Liver (tissue), 9 donors: Measurements from ENCODE around the gene SLC25A33. TPM values are rescaled to one million over a fixed set of nuclear protein-coding genes. Genes with fewer than 3 reads are reported as not detected.
A peak's percentile ranks its signal among the peaks of the same experiment; 100 is the strongest.

Source experiments
- DNase-seq: peaks from one replicate; pipeline ENCODE4 v3.0.0-alpha.2; 2017; ENCODE audit warnings: low spot score
- H3K27ac ChIP-seq, 2 donors: one replicate each; pipeline ENCODE4 v1.7.0; 2013; ENCODE audit warnings: inconsistent platforms in 2 of 2, low read length in 2 of 2, control low read depth in 1 of 2, low read depth in 1 of 2, mild to moderate bottlenecking in 1 of 2
- H3K27me3 ChIP-seq, 4 donors: one replicate each; pipeline versions ENCODE4 v1.6.1 to v1.7.0; 2013; ENCODE audit warnings: low read length in 3 of 4, inconsistent platforms in 1 of 4, mild to moderate bottlenecking in 1 of 4, moderate library complexity in 1 of 4; ENCODE audit not compliant: control insufficient read depth in 4 of 4, insufficient read depth in 4 of 4
- H3K36me3 ChIP-seq, 4 donors: one replicate each; pipeline versions ENCODE4 v1.6.1 to v1.7.0; 2013; ENCODE audit warnings: low read length in 3 of 4, mild to moderate bottlenecking in 3 of 4, low read depth in 1 of 4, moderate library complexity in 1 of 4; ENCODE audit not compliant: control insufficient read depth in 4 of 4, insufficient read depth in 3 of 4
- H3K4me1 ChIP-seq, 4 donors: one replicate each; pipeline versions ENCODE4 v1.6.1 to v1.7.0; 2013; ENCODE audit warnings: low read length in 3 of 4, mild to moderate bottlenecking in 3 of 4, moderate library complexity in 1 of 4; ENCODE audit not compliant: control insufficient read depth in 4 of 4, insufficient read depth in 4 of 4
- H3K4me3 ChIP-seq, 3 donors: one replicate each; pipeline versions ENCODE4 v1.6.1 to v1.7.0; 2013; ENCODE audit warnings: low read length in 3 of 3, control low read depth in 1 of 3, low read depth in 1 of 3, mild to moderate bottlenecking in 1 of 3
- H3K9ac ChIP-seq, 2 donors: one replicate each; pipeline ENCODE4 v1.7.0; 2013; ENCODE audit warnings: low read length in 2 of 2, mild to moderate bottlenecking in 2 of 2, moderate library complexity in 2 of 2, control low read depth in 1 of 2, low read depth in 1 of 2
- H3K9me3 ChIP-seq, 4 donors: one replicate each; pipeline versions ENCODE4 v1.6.1 to v1.7.0; 2013; ENCODE audit warnings: low read length in 3 of 4; ENCODE audit not compliant: control insufficient read depth in 4 of 4
- EGR1 ChIP-seq, 2 donors: IDR thresholded peaks; 2 replicates each; pipeline ENCODE4 v1.6.1; 2016 to 2018; ENCODE audit warnings: antibody characterized with exemption in 2 of 2, low read depth in 2 of 2
- FOXA1 ChIP-seq: IDR thresholded peaks from 2 replicates; pipeline ENCODE4 v1.6.1; 2016; ENCODE audit warnings: antibody characterized with exemption
- FOXA2 ChIP-seq: IDR thresholded peaks from 2 replicates; pipeline ENCODE4 v1.6.1; 2016; ENCODE audit warnings: antibody characterized with exemption
- GABPA ChIP-seq, 2 donors: IDR thresholded peaks in 1 of 2; conservative IDR thresholded peaks in 1 of 2; 2 replicates each; pipeline ENCODE4 v1.6.1; 2016; ENCODE audit warnings: antibody characterized with exemption in 2 of 2, mild to moderate bottlenecking in 1 of 2, moderate library complexity in 1 of 2
- HNF4A ChIP-seq, 2 donors: conservative IDR thresholded peaks; 2 replicates each; pipeline ENCODE4 v1.6.1; 2016; ENCODE audit warnings: antibody characterized with exemption in 2 of 2, mild to moderate bottlenecking in 2 of 2
- HNF4G ChIP-seq: IDR thresholded peaks from 2 replicates; pipeline ENCODE4 v1.6.1; 2016; ENCODE audit warnings: antibody characterized with exemption
- JUND ChIP-seq, 2 donors: IDR thresholded peaks; 2 replicates each; pipeline ENCODE4 v1.6.1; 2016; ENCODE audit warnings: antibody characterized with exemption in 2 of 2
- MAX ChIP-seq: IDR thresholded peaks from 2 replicates; pipeline ENCODE4 v1.6.1; 2016; ENCODE audit warnings: antibody characterized with exemption
- NR2F2 ChIP-seq: IDR thresholded peaks from 2 replicates; pipeline ENCODE4 v1.6.1; 2016; ENCODE audit warnings: antibody characterized with exemption
- RAD21 ChIP-seq, 2 donors: IDR thresholded peaks; 2 replicates each; pipeline ENCODE4 v1.6.1; 2016; ENCODE audit warnings: antibody characterized with exemption in 2 of 2, mild to moderate bottlenecking in 2 of 2
- RXRA ChIP-seq, 2 donors: IDR thresholded peaks; 2 replicates each; pipeline ENCODE4 v1.6.1; 2017 to 2018; ENCODE audit warnings: antibody characterized with exemption in 2 of 2, mild to moderate bottlenecking in 1 of 2
- SP1 ChIP-seq: IDR thresholded peaks from 2 replicates; pipeline ENCODE4 v1.6.1; 2018; ENCODE audit warnings: antibody characterized with exemption, mild to moderate bottlenecking
- TAF1 ChIP-seq: conservative IDR thresholded peaks from 2 replicates; pipeline ENCODE4 v1.6.1; 2016; ENCODE audit warnings: antibody characterized with exemption, mild to moderate bottlenecking
- YY1 ChIP-seq: IDR thresholded peaks from 2 replicates; pipeline ENCODE4 v1.6.1; 2016; ENCODE audit warnings: antibody characterized with exemption, mild to moderate bottlenecking
- WGBS: extraction: QIAGEN DNeasy Blood & Tissue Kit; methylation state at CpG from one replicate; pipeline ENCODE4 v1.1.7; 2013; 5-methylcytosine and 5-hydroxymethylcytosine counted together
- polyA plus RNA-seq, 2 donors: library from polyadenylated mRNA; stranded (reverse) in 1 of 2; unstranded in 1 of 2; fragments of 200-250 nt in 1 of 2; fragments of >200 nt in 1 of 2; fragmentation: Nextera tagmentation in 1 of 2; extraction: Ambion mirVana in 1 of 2; gene quantifications; one replicate each; pipeline versions ENCODE4 v1.2.1 to v1.2.3, GENCODE V29; 2013 to 2015
- total RNA-seq, 2 donors: library from RNA; depleted of rRNA; stranded (reverse); fragments of >200 nt; gene quantifications; one replicate each; pipeline ENCODE4 v1.2.3, GENCODE V29; 2014
- TF ChIP-seq, protein P1 (sequence below): IDR thresholded peaks from 2 replicates; pipeline ENCODE4 v1.6.1; 2016; ENCODE audit warnings: antibody characterized with exemption, mild to moderate bottlenecking
- TF ChIP-seq, protein P2 (sequence below): IDR thresholded peaks from 2 replicates; pipeline ENCODE4 v1.6.1; 2016; ENCODE audit warnings: antibody characterized with exemption
- TF ChIP-seq, protein P3 (sequence below): fragments of 150-350 bp; IDR thresholded peaks from 2 replicates; pipeline ENCODE4 v1.5.1; 2017; ENCODE audit warnings: improper control_type of control experiment, low read depth, low read length; ENCODE audit not compliant: missing input control
- TF ChIP-seq, protein P4 (sequence below): IDR thresholded peaks from 2 replicates; pipeline ENCODE4 v1.6.1; 2016; ENCODE audit warnings: antibody characterized with exemption
- donor health status: healthy.
- donor health status: healthy.
- donor health status: healthy.
- donor health status: healthy.
- donor health status: healthy.

SLC25A33 gene
- total and polyA plus RNA-seq, 4 donors: 6.9 to 19.1 (median 10.7) TPM

GRCh38 chr1:9503001-9503675 is 36.1 kb upstream of the SLC25A33 start:
- peak overlapping the region; percentile 49 to 71 for H3K27ac ChIP-seq
- H3K9ac ChIP-seq: no peak overlapping the region

DNA sequence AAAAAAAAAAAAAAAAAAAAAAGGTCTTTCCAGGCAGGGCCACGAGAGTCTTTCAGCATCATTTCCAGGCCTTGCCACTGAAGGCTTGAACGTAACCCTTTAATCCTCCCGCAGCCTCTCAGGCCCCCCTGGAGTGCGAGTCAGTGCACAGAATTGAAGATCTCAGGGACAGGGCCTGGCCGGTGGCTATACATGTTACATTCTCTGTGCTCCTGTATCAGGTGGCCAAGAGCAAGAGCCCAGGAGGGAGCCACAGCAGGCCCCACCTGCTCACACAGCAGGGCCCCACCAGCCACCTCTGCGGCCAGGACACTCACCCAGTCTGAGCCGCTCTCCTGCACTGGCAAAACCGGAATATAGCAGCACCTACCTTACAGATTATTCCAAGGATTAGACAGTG is 34.1 kb upstream of the SLC25A33 start:
- Histone ChIP-seq H3K36me3 (no peaks in the 10 kb centered on the region), H3K9me3 (no peaks in the 10 kb centered on the region), H3K27ac (no peak overlapping the region), H3K4me3 (no peak overlapping the region), H3K9ac (no peak overlapping the region), H3K4me1 (peaks cover 3 to 30% (median 20%) of the 10 kb centered on the region in 4 donors), H3K27me3 (no peaks in the 10 kb centered on the region)
- WGBS: 93% methylated on average over 8 of the region's 8 CpGs
- no peak for DNase-seq
- no peak for TF ChIP-seq NR2F2
- no peak for TF ChIP-seq SP1
- TF ChIP-seq, protein P1, sequence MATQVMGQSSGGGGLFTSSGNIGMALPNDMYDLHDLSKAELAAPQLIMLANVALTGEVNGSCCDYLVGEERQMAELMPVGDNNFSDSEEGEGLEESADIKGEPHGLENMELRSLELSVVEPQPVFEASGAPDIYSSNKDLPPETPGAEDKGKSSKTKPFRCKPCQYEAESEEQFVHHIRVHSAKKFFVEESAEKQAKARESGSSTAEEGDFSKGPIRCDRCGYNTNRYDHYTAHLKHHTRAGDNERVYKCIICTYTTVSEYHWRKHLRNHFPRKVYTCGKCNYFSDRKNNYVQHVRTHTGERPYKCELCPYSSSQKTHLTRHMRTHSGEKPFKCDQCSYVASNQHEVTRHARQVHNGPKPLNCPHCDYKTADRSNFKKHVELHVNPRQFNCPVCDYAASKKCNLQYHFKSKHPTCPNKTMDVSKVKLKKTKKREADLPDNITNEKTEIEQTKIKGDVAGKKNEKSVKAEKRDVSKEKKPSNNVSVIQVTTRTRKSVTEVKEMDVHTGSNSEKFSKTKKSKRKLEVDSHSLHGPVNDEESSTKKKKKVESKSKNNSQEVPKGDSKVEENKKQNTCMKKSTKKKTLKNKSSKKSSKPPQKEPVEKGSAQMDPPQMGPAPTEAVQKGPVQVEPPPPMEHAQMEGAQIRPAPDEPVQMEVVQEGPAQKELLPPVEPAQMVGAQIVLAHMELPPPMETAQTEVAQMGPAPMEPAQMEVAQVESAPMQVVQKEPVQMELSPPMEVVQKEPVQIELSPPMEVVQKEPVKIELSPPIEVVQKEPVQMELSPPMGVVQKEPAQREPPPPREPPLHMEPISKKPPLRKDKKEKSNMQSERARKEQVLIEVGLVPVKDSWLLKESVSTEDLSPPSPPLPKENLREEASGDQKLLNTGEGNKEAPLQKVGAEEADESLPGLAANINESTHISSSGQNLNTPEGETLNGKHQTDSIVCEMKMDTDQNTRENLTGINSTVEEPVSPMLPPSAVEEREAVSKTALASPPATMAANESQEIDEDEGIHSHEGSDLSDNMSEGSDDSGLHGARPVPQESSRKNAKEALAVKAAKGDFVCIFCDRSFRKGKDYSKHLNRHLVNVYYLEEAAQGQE: no peak
- TF ChIP-seq, protein P2, sequence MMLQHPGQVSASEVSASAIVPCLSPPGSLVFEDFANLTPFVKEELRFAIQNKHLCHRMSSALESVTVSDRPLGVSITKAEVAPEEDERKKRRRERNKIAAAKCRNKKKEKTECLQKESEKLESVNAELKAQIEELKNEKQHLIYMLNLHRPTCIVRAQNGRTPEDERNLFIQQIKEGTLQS: no peak
- TF ChIP-seq TAF1: no peak
- no peak for TF ChIP-seq EGR1 (IDR thresholded peaks at IDR 0.05; ENCODE audit: low read depth in 2 of 2)
- TF ChIP-seq, protein P3, sequence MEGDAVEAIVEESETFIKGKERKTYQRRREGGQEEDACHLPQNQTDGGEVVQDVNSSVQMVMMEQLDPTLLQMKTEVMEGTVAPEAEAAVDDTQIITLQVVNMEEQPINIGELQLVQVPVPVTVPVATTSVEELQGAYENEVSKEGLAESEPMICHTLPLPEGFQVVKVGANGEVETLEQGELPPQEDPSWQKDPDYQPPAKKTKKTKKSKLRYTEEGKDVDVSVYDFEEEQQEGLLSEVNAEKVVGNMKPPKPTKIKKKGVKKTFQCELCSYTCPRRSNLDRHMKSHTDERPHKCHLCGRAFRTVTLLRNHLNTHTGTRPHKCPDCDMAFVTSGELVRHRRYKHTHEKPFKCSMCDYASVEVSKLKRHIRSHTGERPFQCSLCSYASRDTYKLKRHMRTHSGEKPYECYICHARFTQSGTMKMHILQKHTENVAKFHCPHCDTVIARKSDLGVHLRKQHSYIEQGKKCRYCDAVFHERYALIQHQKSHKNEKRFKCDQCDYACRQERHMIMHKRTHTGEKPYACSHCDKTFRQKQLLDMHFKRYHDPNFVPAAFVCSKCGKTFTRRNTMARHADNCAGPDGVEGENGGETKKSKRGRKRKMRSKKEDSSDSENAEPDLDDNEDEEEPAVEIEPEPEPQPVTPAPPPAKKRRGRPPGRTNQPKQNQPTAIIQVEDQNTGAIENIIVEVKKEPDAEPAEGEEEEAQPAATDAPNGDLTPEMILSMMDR: no peak
- TF ChIP-seq FOXA2: no peak
- TF ChIP-seq JUND (IDR thresholded peaks at IDR 0.05): no peak
- no peak for TF ChIP-seq HNF4G

More at GRCh38 chr1:9503001-9503675, 36.1 kb upstream of the SLC25A33 start:
- Histone ChIP-seq H3K27me3 (no peaks in the 10 kb centered on the region), H3K36me3 (no peaks in the 10 kb centered on the region), H3K4me3 (peak overlapping the region in 1 of 3 donors; percentile 5), H3K9me3 (no peaks in the 10 kb centered on the region), H3K4me1 (peaks cover 3 to 30% (median 20%) of the 10 kb centered on the region in 4 donors)
- 33% methylated on average over 18 of the region's 18 CpGs for WGBS
- DNase-seq: no peak
- TF ChIP-seq, protein P4, sequence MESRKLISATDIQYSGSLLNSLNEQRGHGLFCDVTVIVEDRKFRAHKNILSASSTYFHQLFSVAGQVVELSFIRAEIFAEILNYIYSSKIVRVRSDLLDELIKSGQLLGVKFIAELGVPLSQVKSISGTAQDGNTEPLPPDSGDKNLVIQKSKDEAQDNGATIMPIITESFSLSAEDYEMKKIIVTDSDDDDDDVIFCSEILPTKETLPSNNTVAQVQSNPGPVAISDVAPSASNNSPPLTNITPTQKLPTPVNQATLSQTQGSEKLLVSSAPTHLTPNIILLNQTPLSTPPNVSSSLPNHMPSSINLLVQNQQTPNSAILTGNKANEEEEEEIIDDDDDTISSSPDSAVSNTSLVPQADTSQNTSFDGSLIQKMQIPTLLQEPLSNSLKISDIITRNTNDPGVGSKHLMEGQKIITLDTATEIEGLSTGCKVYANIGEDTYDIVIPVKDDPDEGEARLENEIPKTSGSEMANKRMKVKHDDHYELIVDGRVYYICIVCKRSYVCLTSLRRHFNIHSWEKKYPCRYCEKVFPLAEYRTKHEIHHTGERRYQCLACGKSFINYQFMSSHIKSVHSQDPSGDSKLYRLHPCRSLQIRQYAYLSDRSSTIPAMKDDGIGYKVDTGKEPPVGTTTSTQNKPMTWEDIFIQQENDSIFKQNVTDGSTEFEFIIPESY: peak; percentile 47
- TF ChIP-seq JUND (IDR thresholded peaks at IDR 0.05): peak; percentile 49 to 77
- TF ChIP-seq TAF1: peak; percentile 52
- TF ChIP-seq FOXA2: peak; percentile 55
- TF ChIP-seq RXRA (IDR thresholded peaks at IDR 0.05): peak; percentile 91 to 94
- TF ChIP-seq, protein P2: no peak
- peak; percentile 69 for TF ChIP-seq NR2F2
- TF ChIP-seq, protein P1: peak; percentile 74
- peak; percentile 87 for TF ChIP-seq MAX
- TF ChIP-seq RAD21 (IDR thresholded peaks at IDR 0.05): peak in 1 of 2 donors; percentile 43
- TF ChIP-seq EGR1 (IDR thresholded peaks at IDR 0.05; ENCODE audit: low read depth in 2 of 2): no peak
- TF ChIP-seq GABPA (IDR thresholded peaks at IDR 0.05 in 1 of 2, conservative IDR thresholded peaks at IDR 0.05 in 1 of 2): no peak
- TF ChIP-seq YY1: peak; percentile 81
- TF ChIP-seq FOXA1: peak; percentile 37
- peak; percentile 72 to 80 for TF ChIP-seq HNF4A (conservative IDR thresholded peaks at IDR 0.05)
- TF ChIP-seq SP1: peak; percentile 93
